Osteocyte (in vitro differentiated cells): ENCODE data around the gene ALB. TPM values are rescaled to one million over a fixed set of nuclear protein-coding genes. Genes with fewer than 3 reads are reported as not detected.

Experiments
- DNase-seq: peaks from one replicate; pipeline ENCODE4 v3.0.0; 2021; ENCODE audit warnings: mixed read lengths; ENCODE audit not compliant: unreplicated experiment; ENCODE audit errors: extremely low spot score
- H3K27ac Mint-ChIP-seq: one replicate; pipeline ENCODE4 v1.8.0; 2021; ENCODE audit warnings: mild to moderate bottlenecking, mixed read lengths; ENCODE audit not compliant: unreplicated experiment
- H3K27me3 Mint-ChIP-seq: one replicate; pipeline ENCODE4 v1.8.0; 2021; ENCODE audit warnings: mixed read lengths; ENCODE audit not compliant: unreplicated experiment
- H3K36me3 Mint-ChIP-seq: one replicate; pipeline ENCODE4 v1.8.0; 2021; ENCODE audit warnings: mixed read lengths; ENCODE audit not compliant: unreplicated experiment
- H3K4me1 Mint-ChIP-seq: one replicate; pipeline ENCODE4 v1.8.0; 2021; ENCODE audit warnings: mixed read lengths; ENCODE audit not compliant: unreplicated experiment
- H3K4me3 Mint-ChIP-seq: one replicate; pipeline ENCODE4 v1.8.0; 2021; ENCODE audit warnings: mild to moderate bottlenecking, moderate library complexity, mixed read lengths; ENCODE audit not compliant: unreplicated experiment
- H3K9me3 Mint-ChIP-seq: one replicate; pipeline ENCODE4 v1.8.0; 2021; ENCODE audit warnings: mixed read lengths; ENCODE audit not compliant: unreplicated experiment
- CTCF ChIP-seq: fragments of 200-600 bp; sonication (generic); IDR thresholded peaks from 2 replicates; pipeline ENCODE4 v1.5.0; 2021; ENCODE audit warnings: antibody characterized with exemption, mild to moderate bottlenecking, moderate library complexity
- total RNA-seq: library from RNA; stranded (reverse); gene quantifications from 2 replicates; pipeline ENCODE4 v1.2.1, GENCODE V29; 2021

Gene ALB
- total RNA-seq, 1 donor from 2014 or later: not detected

DNA sequence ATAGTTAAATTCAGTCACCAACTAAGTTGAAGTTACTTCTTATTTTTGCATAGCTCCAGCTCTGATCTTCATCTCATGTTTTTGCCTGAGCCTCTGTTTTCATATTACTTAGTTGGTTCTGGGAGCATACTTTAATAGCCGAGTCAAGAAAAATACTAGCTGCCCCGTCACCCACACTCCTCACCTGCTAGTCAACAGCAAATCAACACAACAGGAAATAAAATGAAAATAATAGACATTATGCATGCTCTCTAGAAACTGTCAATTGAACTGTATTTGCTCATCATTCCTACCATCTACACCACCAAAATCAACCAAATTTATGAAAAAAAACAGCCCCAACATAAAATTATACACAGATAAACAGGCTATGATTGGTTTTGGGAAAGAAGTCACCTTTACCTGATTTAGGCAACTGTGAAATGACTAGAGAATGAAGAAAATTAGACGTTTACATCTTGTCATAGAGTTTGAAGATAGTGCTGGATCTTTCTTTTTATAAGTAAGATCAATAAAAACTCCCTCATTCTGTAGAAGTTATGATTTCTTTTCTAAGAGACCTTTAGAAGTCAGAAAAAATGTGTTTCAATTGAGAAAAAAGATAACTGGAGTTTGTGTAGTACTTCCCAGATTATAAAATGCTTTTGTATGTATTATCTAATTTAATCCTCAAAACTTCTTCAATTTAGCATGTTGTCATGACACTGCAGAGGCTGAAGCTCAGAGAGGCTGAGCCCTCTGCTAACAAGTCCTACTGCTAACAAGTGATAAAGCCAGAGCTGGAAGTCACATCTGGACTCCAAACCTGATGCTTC lies 7.0 kb downstream of the ALB start:
- Mint-ChIP-seq H3K27me3 (peaks cover 36% of the 10 kb centered on the region), H3K9me3 (no peaks in the 10 kb centered on the region), H3K27ac (no peak overlapping the region), H3K4me3 (no peak overlapping the region), H3K36me3 (no peaks in the 10 kb centered on the region), H3K4me1 (no peaks in the 10 kb centered on the region)
- TF ChIP-seq CTCF: no peak
- no peak for DNase-seq

GRCh38 chr4:73411731-73412414 lies 7.8 kb downstream of the ALB start:
- Mint-ChIP-seq H3K27ac (no peak overlapping the region), H3K4me1 (no peaks in the 10 kb centered on the region), H3K27me3 (peaks cover 36% of the 10 kb centered on the region), H3K36me3 (no peaks in the 10 kb centered on the region), H3K4me3 (no peak overlapping the region), H3K9me3 (no peaks in the 10 kb centered on the region)
- DNase-seq: no peak
- TF ChIP-seq CTCF: no peak

- DNase-seq: no peak
- no peak overlapping the region for H3K27ac Mint-ChIP-seq
- no peak overlapping the region for H3K4me3 Mint-ChIP-seq
- no peak for TF ChIP-seq CTCF
- H3K9me3 Mint-ChIP-seq: no peaks in the 10 kb centered on the region
- peaks cover 29% of the 10 kb centered on the region for H3K27me3 Mint-ChIP-seq
- no peaks in the 10 kb centered on the region for H3K36me3 Mint-ChIP-seq
- no peaks in the 10 kb centered on the region for H3K4me1 Mint-ChIP-seq
Measured at GRCh38 chr4:73413294-73413755, 9.2 kb downstream of the ALB start.

DNA sequence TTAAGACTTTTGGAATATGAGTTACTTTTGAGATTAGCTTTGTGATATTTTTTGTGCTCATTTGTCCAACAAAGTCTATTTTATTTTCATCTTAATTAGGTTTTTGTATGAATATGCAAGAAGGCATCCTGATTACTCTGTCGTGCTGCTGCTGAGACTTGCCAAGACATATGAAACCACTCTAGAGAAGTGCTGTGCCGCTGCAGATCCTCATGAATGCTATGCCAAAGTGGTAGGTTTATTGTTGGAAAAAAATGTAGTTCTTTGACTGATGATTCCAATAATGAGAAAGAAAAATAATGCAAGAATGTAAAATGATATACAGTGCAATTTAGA lies 10.8 kb downstream of the ALB start:
- H3K27ac Mint-ChIP-seq: no peak overlapping the region
- no peak overlapping the region for H3K4me3 Mint-ChIP-seq
- H3K4me1 Mint-ChIP-seq: no peaks in the 10 kb centered on the region
- TF ChIP-seq CTCF: no peak
- DNase-seq: no peak
- peaks cover 22% of the 10 kb centered on the region for H3K27me3 Mint-ChIP-seq
- no peaks in the 10 kb centered on the region for H3K9me3 Mint-ChIP-seq
- no peaks in the 10 kb centered on the region for H3K36me3 Mint-ChIP-seq

- no peaks in the 10 kb centered on the region for H3K9me3 Mint-ChIP-seq
- DNase-seq: no peak
- no peaks in the 10 kb centered on the region for H3K36me3 Mint-ChIP-seq
- H3K4me3 Mint-ChIP-seq: no peak overlapping the region
- no peaks in the 10 kb centered on the region for H3K4me1 Mint-ChIP-seq
- TF ChIP-seq CTCF: no peak
- H3K27me3 Mint-ChIP-seq: peaks cover 24% of the 10 kb centered on the region
- no peak overlapping the region for H3K27ac Mint-ChIP-seq
Measured at GRCh38 chr4:73415807-73416238, 11.7 kb downstream of the ALB start.
